K562 (cell line): ENCODE data around the gene DEFB124. TPM values are rescaled to one million over a fixed set of nuclear protein-coding genes. Genes with fewer than 3 reads are reported as not detected.

Experiments used
- CREB1 ChIP-seq, 2 experiments: sonication (generic) in 1 of 2; formaldehyde crosslinking in 1 of 2; IDR thresholded peaks; 2 replicates each; pipeline versions ENCODE4 v1.6.1 to v1.8.0; 2012 to 2022; ENCODE audit warnings: inconsistent platforms in 1 of 2, mild to moderate bottlenecking in 1 of 2, missing genetic modification reagents in 1 of 2, moderate library complexity in 1 of 2
- ESRRA ChIP-seq: fragments of 450-650 bp; IDR thresholded peaks from 2 replicates; pipeline ENCODE4 v1.6.1; 2014; ENCODE audit warnings: low read depth, mild to moderate bottlenecking, moderate library complexity, borderline replicate concordance
- GABPB1 ChIP-seq: sonication (generic); formaldehyde crosslinking; IDR thresholded peaks from 2 replicates; pipeline ENCODE4 v1.8.0; 2022; ENCODE audit warnings: mild to moderate bottlenecking, missing genetic modification reagents
- MGA ChIP-seq: fragments of 450-650 bp; IDR thresholded peaks from 2 replicates; pipeline ENCODE4 v1.6.1; 2016; ENCODE audit warnings: mild to moderate bottlenecking, moderate library complexity
- ZNF436 ChIP-seq: fragments of 250-450, 450-650 bp; sonication (Bioruptor Pico); formaldehyde crosslinking; IDR thresholded peaks from 2 replicates; pipeline ENCODE4 v1.7.0; 2020; ENCODE audit warnings: mild to moderate bottlenecking
- polyA plus RNA-seq, 8 experiments: library from polyadenylated mRNA; depleted of rRNA in 4 of 8; stranded (reverse) in 5 of 8; unstranded in 3 of 8; fragments of >200 nt; fragmentation: Nextera tagmentation in 2 of 8; fragmentation: Illumina TruSeq in 1 of 8; extraction: Ambion mirVana in 2 of 8; extraction: Trizol in 1 of 8; gene quantifications; 2 replicates each; pipeline versions ENCODE4 v1.2.1 to v1.2.3, GENCODE V29; 2011 to 2014; ENCODE audit warnings: inconsistent platforms in 1 of 8, missing spikeins in 1 of 8
- total RNA-seq, 7 experiments: library from RNA; depleted of rRNA in 6 of 7; stranded (reverse); fragments of >200 nt in 6 of 7; fragmentation: Illumina TruSeq in 2 of 7; extraction: Trizol in 2 of 7; gene quantifications; 2 replicates each; pipeline versions ENCODE4 v1.2.1 to v1.2.3, GENCODE V29; 2011 to 2021; ENCODE audit warnings: low replicate concordance in 1 of 7
- TF ChIP-seq, protein P1 (sequence below): fragments of 250-450 bp; sonication (Bioruptor Pico); IDR thresholded peaks from 2 replicates; pipeline ENCODE4 v1.9.0; 2021; ENCODE audit warnings: mild to moderate bottlenecking, inconsistent platforms
- TF ChIP-seq, protein P2 (sequence below), 2 experiments: fragments of 450-650 bp; conservative IDR thresholded peaks; 2 replicates each; pipeline ENCODE4 v1.6.1; 2017; ENCODE audit warnings: mild to moderate bottlenecking in 2 of 2, moderate library complexity in 2 of 2
- TF ChIP-seq, protein P3 (sequence below): fragments of 250-450 bp; sonication (Bioruptor Pico); IDR thresholded peaks from 2 replicates; pipeline ENCODE4 v1.4.0; 2020

DEFB124 gene
- total and polyA plus RNA-seq, 9 of the 15 experiments (the other 6 are each of a cell fraction or from before 2014, with no cell fraction given), result not detected

DNA sequence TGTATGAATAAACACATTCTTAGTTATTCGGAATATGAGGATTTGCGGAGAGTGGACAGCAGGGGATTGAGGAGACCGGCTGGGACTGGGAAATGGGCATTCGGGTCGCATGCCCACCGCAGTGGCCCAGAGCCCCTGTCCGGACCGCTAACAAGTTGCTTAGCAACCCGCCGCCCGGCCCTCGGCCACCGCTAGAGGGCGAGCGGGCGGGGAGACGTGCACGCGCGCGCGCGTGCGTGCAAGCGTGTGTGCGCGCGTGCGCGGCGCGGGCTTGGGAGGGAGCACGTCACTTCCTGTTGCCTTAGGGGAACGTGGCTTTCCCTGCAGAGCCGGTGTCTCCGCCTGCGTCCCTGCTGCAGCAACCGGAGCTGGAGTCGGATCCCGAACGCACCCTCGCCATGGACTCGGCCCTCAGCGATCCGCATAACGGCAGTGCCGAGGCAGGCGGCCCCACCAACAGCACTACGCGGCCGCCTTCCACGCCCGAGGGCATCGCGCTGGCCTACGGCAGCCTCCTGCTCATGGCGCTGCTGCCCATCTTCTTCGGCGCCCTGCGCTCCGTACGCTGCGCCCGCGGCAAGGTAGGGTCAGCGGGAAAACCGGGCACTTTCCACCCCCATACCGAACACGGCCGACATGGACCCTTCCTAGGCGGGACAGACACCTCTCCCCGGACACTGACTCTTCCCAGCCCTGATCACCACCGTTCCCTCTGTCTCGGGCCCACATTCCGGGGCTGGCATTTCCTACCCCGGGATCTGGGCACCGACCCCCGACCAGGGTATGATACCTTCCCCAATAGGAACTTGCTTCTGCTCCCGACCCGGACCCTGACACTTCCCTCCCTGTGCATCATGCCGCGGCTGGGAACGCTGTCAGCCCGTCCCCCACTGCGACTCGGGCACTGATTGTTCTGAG is 39.5 kb upstream of the DEFB124 start, which contains the start of gene HM13 (continued):
- TF ChIP-seq MGA (peak; percentile 41; the same call in 1 of the 2 replicates), CREB1 (IDR thresholded peaks at IDR 0.05) (peak; percentile 90), CREB1 (CRISPR knock-in tag; IDR thresholded peaks at IDR 0.05) (peak; percentile 95), ZNF436 (CRISPR knock-in tag) (no peak), GABPB1 (peak; percentile 98), ESRRA (peak; percentile 71; the same call in 1 of the 2 replicates)
- TF ChIP-seq, protein P1, sequence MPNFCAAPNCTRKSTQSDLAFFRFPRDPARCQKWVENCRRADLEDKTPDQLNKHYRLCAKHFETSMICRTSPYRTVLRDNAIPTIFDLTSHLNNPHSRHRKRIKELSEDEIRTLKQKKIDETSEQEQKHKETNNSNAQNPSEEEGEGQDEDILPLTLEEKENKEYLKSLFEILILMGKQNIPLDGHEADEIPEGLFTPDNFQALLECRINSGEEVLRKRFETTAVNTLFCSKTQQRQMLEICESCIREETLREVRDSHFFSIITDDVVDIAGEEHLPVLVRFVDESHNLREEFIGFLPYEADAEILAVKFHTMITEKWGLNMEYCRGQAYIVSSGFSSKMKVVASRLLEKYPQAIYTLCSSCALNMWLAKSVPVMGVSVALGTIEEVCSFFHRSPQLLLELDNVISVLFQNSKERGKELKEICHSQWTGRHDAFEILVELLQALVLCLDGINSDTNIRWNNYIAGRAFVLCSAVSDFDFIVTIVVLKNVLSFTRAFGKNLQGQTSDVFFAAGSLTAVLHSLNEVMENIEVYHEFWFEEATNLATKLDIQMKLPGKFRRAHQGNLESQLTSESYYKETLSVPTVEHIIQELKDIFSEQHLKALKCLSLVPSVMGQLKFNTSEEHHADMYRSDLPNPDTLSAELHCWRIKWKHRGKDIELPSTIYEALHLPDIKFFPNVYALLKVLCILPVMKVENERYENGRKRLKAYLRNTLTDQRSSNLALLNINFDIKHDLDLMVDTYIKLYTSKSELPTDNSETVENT (CRISPR knock-in tag), result peak; percentile 16; the same call in 1 of the 2 replicates
- TF ChIP-seq, protein P2, sequence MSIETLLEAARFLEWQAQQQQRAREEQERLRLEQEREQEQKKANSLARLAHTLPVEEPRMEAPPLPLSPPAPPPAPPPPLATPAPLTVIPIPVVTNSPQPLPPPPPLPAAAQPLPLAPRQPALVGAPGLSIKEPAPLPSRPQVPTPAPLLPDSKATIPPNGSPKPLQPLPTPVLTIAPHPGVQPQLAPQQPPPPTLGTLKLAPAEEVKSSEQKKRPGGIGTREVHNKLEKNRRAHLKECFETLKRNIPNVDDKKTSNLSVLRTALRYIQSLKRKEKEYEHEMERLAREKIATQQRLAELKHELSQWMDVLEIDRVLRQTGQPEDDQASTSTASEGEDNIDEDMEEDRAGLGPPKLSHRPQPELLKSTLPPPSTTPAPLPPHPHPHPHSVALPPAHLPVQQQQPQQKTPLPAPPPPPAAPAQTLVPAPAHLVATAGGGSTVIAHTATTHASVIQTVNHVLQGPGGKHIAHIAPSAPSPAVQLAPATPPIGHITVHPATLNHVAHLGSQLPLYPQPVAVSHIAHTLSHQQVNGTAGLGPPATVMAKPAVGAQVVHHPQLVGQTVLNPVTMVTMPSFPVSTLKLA (conservative IDR thresholded peaks at IDR 0.05), result peak; percentile 95 to 98
- TF ChIP-seq, protein P3, sequence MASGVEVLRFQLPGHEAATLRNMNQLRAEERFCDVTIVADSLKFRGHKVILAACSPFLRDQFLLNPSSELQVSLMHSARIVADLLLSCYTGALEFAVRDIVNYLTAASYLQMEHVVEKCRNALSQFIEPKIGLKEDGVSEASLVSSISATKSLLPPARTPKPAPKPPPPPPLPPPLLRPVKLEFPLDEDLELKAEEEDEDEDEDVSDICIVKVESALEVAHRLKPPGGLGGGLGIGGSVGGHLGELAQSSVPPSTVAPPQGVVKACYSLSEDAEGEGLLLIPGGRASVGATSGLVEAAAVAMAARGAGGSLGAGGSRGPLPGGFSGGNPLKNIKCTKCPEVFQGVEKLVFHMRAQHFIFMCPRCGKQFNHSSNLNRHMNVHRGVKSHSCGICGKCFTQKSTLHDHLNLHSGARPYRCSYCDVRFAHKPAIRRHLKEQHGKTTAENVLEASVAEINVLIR, result peak; percentile 81
